Osteoblast (primary cell): ENCODE results near the gene SAPCD1. TPM values are rescaled to one million over a fixed set of nuclear protein-coding genes. Genes with fewer than 3 reads are reported as not detected.

Experiments
- DNase-seq: peaks from one replicate; pipeline ENCODE4 v3.0.0; 2011; ENCODE audit warnings: low spot score, mixed read lengths; ENCODE audit not compliant: insufficient read length; ENCODE audit errors: missing footprints
- H2AFZ ChIP-seq: 2 replicates; pipeline ENCODE4 v1.6.0; 2011; ENCODE audit warnings: mild to moderate bottlenecking, low read length
- H3K27ac ChIP-seq: 2 replicates; pipeline ENCODE4 v1.5.1; 2011; ENCODE audit warnings: mild to moderate bottlenecking, low read depth, low read length, moderate library complexity
- H3K27me3 ChIP-seq: 2 replicates; pipeline ENCODE4 v1.6.0; 2012; ENCODE audit warnings: mild to moderate bottlenecking, control low read depth, inconsistent platforms, low read length, moderate library complexity; ENCODE audit not compliant: insufficient read depth
- H3K36me3 ChIP-seq: 2 replicates; pipeline ENCODE4 v1.5.1; 2011; ENCODE audit warnings: mild to moderate bottlenecking, low read length, control low read depth, moderate library complexity; ENCODE audit not compliant: insufficient read depth
- H3K4me1 ChIP-seq: 2 replicates; pipeline ENCODE4 v1.5.1; 2011; ENCODE audit warnings: mild to moderate bottlenecking, low read length, control low read depth, moderate library complexity; ENCODE audit not compliant: insufficient read depth
- H3K4me2 ChIP-seq: 2 replicates; pipeline ENCODE4 v1.6.0; 2011; ENCODE audit warnings: mild to moderate bottlenecking, low read length; ENCODE audit not compliant: insufficient read depth
- H3K4me3 ChIP-seq: fragments of 200-600 bp; sonication (generic); 3 replicates; pipeline ENCODE4 v1.5.1; 2012; ENCODE audit warnings: mild to moderate bottlenecking, low read length, inconsistent platforms; ENCODE audit not compliant: insufficient read depth
- H3K79me2 ChIP-seq: 2 replicates; pipeline ENCODE4 v1.6.0; 2012; ENCODE audit warnings: mild to moderate bottlenecking, low read length, control low read depth, inconsistent platforms; ENCODE audit not compliant: insufficient read depth
- H3K9me3 ChIP-seq: 2 replicates; pipeline ENCODE4 v1.5.1; 2011; ENCODE audit warnings: low read depth, low read length, control low read depth
- H4K20me1 ChIP-seq: 2 replicates; pipeline ENCODE4 v1.6.0; 2012; ENCODE audit warnings: mild to moderate bottlenecking, low read length, control low read depth; ENCODE audit not compliant: insufficient read depth
- total RNA-seq: library from RNA; depleted of rRNA; stranded (reverse); fragments of >200 nt; gene quantifications from 2 replicates; pipeline ENCODE4 v1.2.3, GENCODE V29; 2012
- TF ChIP-seq, protein P1 (sequence below): IDR thresholded peaks from 2 replicates; pipeline ENCODE4 v1.5.1; 2011; ENCODE audit warnings: mild to moderate bottlenecking, low read depth, low read length, moderate library complexity; ENCODE audit errors: extremely low read depth

SAPCD1 gene
- total RNA-seq, 1 donor: 1.4 TPM

- DNase-seq: peak; percentile 51
- peaks cover 68% of the 10 kb centered on the region for H3K36me3 ChIP-seq
- H3K27me3 ChIP-seq: no peaks in the 10 kb centered on the region
Observed at GRCh38 chr6:31782126-31782855, 19.8 kb downstream of the SAPCD1 start.

DNA sequence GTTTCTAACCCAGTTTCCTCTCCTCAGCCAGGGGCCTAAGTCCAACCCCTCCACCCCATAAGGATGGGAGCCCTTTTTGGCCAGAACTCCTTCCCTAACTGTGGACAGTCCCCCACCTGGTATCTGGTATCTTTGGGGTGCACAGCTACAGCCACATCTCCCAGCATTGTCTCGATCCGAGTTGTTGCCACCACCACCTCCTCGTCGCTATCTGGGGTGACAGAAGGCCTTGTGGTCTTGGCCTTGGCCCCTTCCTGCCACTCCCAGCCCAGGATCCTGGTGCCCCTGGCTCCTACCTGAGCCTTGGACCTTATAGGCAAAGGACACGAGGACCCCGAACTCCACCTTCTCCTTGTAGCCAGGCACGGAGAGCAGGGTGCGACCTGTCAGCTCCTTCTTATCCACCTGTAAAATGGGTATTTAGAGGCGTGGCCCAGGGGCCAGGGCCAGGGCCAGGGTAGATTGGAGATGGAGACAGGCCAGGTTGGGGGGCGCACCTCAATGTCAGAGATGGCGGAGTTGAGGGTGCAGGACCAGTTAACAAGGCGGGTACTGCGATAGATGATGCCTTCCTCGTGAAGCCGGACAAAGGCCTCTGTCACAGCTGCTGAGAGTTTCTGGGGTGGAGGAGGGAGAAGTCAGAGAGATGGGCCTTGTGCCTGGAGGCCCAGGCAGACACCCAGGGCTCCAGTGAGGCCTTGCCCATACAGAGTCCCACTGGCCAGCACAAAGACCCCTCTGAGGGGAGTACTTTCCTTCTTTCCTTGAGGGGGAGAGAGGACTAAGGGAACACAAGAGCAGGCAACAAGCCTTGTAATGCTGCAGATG is 21.9 kb downstream of the SAPCD1 start:
- peaks cover 67% of the 10 kb centered on the region for H3K36me3 ChIP-seq
- peak; percentile 63 for DNase-seq

More at GRCh38 chr6:31782126-31782855, 19.8 kb downstream of the SAPCD1 start:
- Histone ChIP-seq H3K9me3 (no peaks in the 10 kb centered on the region), H4K20me1 (peaks cover 3% of the 10 kb centered on the region), H3K4me2 (no peak overlapping the region), H3K79me2 (no peaks in the 10 kb centered on the region), H3K4me3 (no peak overlapping the region), H3K27ac (no peak overlapping the region), H3K4me1 (peaks cover 4% of the 10 kb centered on the region), H2AFZ (no peak overlapping the region)
- TF ChIP-seq, protein P1, sequence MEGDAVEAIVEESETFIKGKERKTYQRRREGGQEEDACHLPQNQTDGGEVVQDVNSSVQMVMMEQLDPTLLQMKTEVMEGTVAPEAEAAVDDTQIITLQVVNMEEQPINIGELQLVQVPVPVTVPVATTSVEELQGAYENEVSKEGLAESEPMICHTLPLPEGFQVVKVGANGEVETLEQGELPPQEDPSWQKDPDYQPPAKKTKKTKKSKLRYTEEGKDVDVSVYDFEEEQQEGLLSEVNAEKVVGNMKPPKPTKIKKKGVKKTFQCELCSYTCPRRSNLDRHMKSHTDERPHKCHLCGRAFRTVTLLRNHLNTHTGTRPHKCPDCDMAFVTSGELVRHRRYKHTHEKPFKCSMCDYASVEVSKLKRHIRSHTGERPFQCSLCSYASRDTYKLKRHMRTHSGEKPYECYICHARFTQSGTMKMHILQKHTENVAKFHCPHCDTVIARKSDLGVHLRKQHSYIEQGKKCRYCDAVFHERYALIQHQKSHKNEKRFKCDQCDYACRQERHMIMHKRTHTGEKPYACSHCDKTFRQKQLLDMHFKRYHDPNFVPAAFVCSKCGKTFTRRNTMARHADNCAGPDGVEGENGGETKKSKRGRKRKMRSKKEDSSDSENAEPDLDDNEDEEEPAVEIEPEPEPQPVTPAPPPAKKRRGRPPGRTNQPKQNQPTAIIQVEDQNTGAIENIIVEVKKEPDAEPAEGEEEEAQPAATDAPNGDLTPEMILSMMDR: no peak

GRCh38 chr6:31785475-31785874 is 23.0 kb downstream of the SAPCD1 start:
- H3K27ac ChIP-seq: no peak overlapping the region
- TF ChIP-seq, protein P1: no peak
- peaks cover 4% of the 10 kb centered on the region for H3K79me2 ChIP-seq
- DNase-seq: peak; percentile 81
- peaks cover 3% of the 10 kb centered on the region for H4K20me1 ChIP-seq
- peaks cover 63% of the 10 kb centered on the region for H3K36me3 ChIP-seq
- H3K27me3 ChIP-seq: no peaks in the 10 kb centered on the region
- no peak overlapping the region for H3K4me2 ChIP-seq
- no peak overlapping the region for H3K4me3 ChIP-seq
- H2AFZ ChIP-seq: no peak overlapping the region
- no peaks in the 10 kb centered on the region for H3K4me1 ChIP-seq
- no peaks in the 10 kb centered on the region for H3K9me3 ChIP-seq

More for the DNA sequence above, 21.9 kb downstream of the SAPCD1 start:
- H3K9me3 ChIP-seq: no peaks in the 10 kb centered on the region
- H2AFZ ChIP-seq: no peak overlapping the region
- H3K4me1 ChIP-seq: no peaks in the 10 kb centered on the region
- no peak overlapping the region for H3K4me2 ChIP-seq
- H4K20me1 ChIP-seq: peaks cover 3% of the 10 kb centered on the region
- TF ChIP-seq, protein P1: no peak
- no peak overlapping the region for H3K4me3 ChIP-seq
- H3K27ac ChIP-seq: no peak overlapping the region
- no peaks in the 10 kb centered on the region for H3K27me3 ChIP-seq
- H3K79me2 ChIP-seq: peaks cover 2% of the 10 kb centered on the region
